HL-60 (cell line): ENCODE measurements around the gene RTP3.

Experiments
- DNase-seq, 2 experiments: peaks; one replicate each; pipeline ENCODE4 v3.0.0-alpha.2; 2010 to 2020; ENCODE audit warnings: low read depth in 1 of 2, low spot score in 1 of 2
- H3K27ac ChIP-seq: fragments of 250-450 bp; sonication (Bioruptor Pico); replicated peaks from 2 replicates; pipeline ENCODE4 v1.5.1; 2020; ENCODE audit warnings: mild to moderate bottlenecking, moderate library complexity
- H3K27me3 ChIP-seq: fragments of 250-450 bp; sonication (Bioruptor Pico); 2 replicates; pipeline ENCODE4 v1.5.1; 2021; ENCODE audit warnings: mild to moderate bottlenecking, moderate library complexity; ENCODE audit not compliant: insufficient read depth, poor library complexity, severe bottlenecking
- H3K4me3 ChIP-seq: replicated peaks from 2 replicates; pipeline ENCODE4 v1.5.1; 2011; ENCODE audit warnings: mild to moderate bottlenecking, control low read depth, low read length; ENCODE audit not compliant: insufficient read depth
- GABPA ChIP-seq: IDR thresholded peaks from 2 replicates; pipeline ENCODE4 v1.6.1; 2012; ENCODE audit warnings: low read depth
- POLR2AphosphoS5 ChIP-seq: IDR thresholded peaks from 2 replicates; pipeline ENCODE4 v1.6.1; 2012; ENCODE audit warnings: low read depth
- SPI1 ChIP-seq: IDR thresholded peaks from 2 replicates; pipeline ENCODE4 v1.6.1; 2012; ENCODE audit warnings: low read depth, mild to moderate bottlenecking, borderline replicate concordance
- TF ChIP-seq, protein P1 (sequence below): IDR thresholded peaks from 2 replicates; pipeline ENCODE4 v1.6.1; 2012; ENCODE audit warnings: low read depth; ENCODE audit not compliant: insufficient replicate concordance
- TF ChIP-seq, protein P2 (sequence below): IDR thresholded peaks from one replicate; pipeline ENCODE4 v1.5.1; 2011; ENCODE audit warnings: low read length, control low read depth, inconsistent platforms; ENCODE audit not compliant: insufficient read depth

Gene RTP3

DNA sequence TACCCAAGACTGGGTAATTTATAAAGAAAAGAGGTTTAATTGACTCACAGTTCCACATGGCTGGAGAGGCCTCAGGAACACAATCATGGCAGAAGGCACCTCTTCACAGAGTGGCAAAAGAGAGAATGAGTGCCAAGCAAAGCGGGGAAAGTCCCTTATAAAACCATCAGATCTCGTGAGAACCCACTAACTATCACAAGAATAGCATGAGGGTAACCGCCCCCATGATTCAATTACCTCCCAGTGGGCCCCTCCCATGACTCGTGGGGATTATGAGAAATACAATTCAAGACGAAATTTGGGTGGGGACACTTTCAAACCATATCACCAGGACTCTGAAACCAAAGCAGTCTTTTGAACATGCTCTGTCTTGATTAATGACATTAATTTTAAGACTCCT, 7.0 kb downstream of the RTP3 start:
- Histone ChIP-seq H3K4me3 (no peak overlapping the region), H3K27ac (no peak overlapping the region), H3K27me3 (no peaks in the 10 kb centered on the region)
- DNase-seq = no peak
- TF ChIP-seq, protein P1, sequence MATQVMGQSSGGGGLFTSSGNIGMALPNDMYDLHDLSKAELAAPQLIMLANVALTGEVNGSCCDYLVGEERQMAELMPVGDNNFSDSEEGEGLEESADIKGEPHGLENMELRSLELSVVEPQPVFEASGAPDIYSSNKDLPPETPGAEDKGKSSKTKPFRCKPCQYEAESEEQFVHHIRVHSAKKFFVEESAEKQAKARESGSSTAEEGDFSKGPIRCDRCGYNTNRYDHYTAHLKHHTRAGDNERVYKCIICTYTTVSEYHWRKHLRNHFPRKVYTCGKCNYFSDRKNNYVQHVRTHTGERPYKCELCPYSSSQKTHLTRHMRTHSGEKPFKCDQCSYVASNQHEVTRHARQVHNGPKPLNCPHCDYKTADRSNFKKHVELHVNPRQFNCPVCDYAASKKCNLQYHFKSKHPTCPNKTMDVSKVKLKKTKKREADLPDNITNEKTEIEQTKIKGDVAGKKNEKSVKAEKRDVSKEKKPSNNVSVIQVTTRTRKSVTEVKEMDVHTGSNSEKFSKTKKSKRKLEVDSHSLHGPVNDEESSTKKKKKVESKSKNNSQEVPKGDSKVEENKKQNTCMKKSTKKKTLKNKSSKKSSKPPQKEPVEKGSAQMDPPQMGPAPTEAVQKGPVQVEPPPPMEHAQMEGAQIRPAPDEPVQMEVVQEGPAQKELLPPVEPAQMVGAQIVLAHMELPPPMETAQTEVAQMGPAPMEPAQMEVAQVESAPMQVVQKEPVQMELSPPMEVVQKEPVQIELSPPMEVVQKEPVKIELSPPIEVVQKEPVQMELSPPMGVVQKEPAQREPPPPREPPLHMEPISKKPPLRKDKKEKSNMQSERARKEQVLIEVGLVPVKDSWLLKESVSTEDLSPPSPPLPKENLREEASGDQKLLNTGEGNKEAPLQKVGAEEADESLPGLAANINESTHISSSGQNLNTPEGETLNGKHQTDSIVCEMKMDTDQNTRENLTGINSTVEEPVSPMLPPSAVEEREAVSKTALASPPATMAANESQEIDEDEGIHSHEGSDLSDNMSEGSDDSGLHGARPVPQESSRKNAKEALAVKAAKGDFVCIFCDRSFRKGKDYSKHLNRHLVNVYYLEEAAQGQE = no peak
- TF ChIP-seq, protein P2, sequence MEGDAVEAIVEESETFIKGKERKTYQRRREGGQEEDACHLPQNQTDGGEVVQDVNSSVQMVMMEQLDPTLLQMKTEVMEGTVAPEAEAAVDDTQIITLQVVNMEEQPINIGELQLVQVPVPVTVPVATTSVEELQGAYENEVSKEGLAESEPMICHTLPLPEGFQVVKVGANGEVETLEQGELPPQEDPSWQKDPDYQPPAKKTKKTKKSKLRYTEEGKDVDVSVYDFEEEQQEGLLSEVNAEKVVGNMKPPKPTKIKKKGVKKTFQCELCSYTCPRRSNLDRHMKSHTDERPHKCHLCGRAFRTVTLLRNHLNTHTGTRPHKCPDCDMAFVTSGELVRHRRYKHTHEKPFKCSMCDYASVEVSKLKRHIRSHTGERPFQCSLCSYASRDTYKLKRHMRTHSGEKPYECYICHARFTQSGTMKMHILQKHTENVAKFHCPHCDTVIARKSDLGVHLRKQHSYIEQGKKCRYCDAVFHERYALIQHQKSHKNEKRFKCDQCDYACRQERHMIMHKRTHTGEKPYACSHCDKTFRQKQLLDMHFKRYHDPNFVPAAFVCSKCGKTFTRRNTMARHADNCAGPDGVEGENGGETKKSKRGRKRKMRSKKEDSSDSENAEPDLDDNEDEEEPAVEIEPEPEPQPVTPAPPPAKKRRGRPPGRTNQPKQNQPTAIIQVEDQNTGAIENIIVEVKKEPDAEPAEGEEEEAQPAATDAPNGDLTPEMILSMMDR = no peak
- TF ChIP-seq GABPA (no peak), POLR2AphosphoS5 (no peak), SPI1 (no peak)

DNA sequence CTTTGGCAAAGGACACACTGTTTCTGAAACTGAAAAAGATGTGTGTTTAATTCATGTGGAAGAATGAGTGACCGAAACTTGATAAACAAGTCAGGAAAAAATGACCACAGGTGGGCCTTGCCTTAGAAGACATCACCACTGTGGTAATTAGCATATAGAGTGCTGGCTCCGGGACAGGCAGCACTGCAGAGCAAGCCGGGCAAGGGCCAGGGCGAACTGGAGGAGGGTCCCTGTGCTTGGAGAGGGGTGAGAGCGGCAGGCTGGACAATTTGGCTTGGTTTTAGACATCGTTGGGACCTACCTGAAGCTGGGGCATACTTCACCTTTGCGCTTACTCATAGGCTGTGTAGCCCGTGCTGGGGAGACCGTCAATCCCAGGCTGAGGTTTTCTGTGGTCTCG, 8.2 kb downstream of the RTP3 start:
- no peak overlapping the region for H3K27ac ChIP-seq
- no peak overlapping the region for H3K4me3 ChIP-seq
- no peaks in the 10 kb centered on the region for H3K27me3 ChIP-seq
- no peak for DNase-seq
- TF ChIP-seq POLR2AphosphoS5 = no peak
- TF ChIP-seq GABPA = no peak
- no peak for TF ChIP-seq SPI1
- TF ChIP-seq, protein P2 = no peak
- TF ChIP-seq, protein P1 = no peak

DNA sequence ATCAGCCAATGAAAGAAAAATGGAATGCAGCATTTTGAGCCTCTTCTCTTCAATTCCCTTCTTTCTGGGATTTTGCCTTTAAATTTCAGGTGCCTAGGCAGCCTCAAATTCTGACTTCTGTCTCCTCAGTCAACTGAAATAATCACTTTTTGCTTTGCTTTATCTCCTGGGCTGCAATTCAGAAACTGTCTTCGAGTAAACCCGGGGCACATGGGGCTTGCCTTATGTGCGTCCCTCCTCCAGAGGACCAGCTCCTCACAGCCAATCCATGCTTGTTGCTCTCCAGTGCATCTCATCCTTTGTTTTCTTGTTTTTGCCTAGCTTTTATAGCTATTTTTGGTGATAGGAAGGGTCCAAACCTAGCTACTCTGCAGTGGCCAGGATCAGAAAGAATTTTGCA, 8.8 kb downstream of the RTP3 start:
- Histone ChIP-seq H3K27ac (no peak overlapping the region), H3K4me3 (no peak overlapping the region), H3K27me3 (no peaks in the 10 kb centered on the region)
- no peak for DNase-seq
- TF ChIP-seq POLR2AphosphoS5 = no peak
- TF ChIP-seq, protein P2 = no peak
- TF ChIP-seq SPI1 = no peak
- no peak for TF ChIP-seq GABPA
- TF ChIP-seq, protein P1 = no peak
